ENCODE data around the gene OR5B21.

GRCh38 chr11:58498464-58498863 lies 9.4 kb downstream of the OR5B21 start:
- TF ChIP-seq, protein P1, sequence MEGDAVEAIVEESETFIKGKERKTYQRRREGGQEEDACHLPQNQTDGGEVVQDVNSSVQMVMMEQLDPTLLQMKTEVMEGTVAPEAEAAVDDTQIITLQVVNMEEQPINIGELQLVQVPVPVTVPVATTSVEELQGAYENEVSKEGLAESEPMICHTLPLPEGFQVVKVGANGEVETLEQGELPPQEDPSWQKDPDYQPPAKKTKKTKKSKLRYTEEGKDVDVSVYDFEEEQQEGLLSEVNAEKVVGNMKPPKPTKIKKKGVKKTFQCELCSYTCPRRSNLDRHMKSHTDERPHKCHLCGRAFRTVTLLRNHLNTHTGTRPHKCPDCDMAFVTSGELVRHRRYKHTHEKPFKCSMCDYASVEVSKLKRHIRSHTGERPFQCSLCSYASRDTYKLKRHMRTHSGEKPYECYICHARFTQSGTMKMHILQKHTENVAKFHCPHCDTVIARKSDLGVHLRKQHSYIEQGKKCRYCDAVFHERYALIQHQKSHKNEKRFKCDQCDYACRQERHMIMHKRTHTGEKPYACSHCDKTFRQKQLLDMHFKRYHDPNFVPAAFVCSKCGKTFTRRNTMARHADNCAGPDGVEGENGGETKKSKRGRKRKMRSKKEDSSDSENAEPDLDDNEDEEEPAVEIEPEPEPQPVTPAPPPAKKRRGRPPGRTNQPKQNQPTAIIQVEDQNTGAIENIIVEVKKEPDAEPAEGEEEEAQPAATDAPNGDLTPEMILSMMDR (IDR thresholded peaks at IDR 0.05) = no peak
- no peak for TF ChIP-seq POLR2A (IDR thresholded peaks at IDR 0.05)

Measured in adrenal gland (tissue), 5 donors.